Stimulated activated CD8-positive, alpha-beta memory T cell treated with anti-CD3 and anti-CD28 coated beads, Interleukin-15, amount 100 ng/mL, for 24 hours (primary cell): ENCODE results near the gene RGS9.
"Not testable (repeated sequence)": the region's sequence is repeated elsewhere in the genome, so short reads cannot be mapped to it uniquely, and the experiment has no call there.

ENCODE experiments used
- DNase-seq: peaks from one replicate; pipeline ENCODE4 v3.0.0-alpha.2; 2020; ENCODE audit warnings: low read depth

The RGS9 gene

DNA sequence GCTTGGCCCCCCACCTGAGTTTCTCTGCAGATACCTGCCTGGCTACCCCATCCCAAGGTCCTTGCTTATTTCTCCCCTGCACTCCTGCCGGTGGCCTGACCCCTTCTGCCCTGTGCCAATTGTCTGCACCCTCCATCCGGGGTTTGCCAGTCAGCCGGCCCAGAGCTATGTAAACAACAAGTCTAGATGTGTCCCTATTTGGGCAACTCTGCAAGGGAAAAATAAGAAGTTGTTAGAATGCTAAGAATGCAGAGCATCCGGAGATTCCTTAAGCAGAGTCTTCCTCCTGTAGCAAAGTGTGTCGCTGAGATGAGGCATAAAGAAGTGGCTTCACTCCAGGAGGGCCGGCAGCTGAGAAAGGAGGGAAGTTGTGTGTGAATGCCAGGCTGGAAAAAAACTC, 46.6 kb downstream of the RGS9 start:
- DNase-seq: no peak

DNA sequence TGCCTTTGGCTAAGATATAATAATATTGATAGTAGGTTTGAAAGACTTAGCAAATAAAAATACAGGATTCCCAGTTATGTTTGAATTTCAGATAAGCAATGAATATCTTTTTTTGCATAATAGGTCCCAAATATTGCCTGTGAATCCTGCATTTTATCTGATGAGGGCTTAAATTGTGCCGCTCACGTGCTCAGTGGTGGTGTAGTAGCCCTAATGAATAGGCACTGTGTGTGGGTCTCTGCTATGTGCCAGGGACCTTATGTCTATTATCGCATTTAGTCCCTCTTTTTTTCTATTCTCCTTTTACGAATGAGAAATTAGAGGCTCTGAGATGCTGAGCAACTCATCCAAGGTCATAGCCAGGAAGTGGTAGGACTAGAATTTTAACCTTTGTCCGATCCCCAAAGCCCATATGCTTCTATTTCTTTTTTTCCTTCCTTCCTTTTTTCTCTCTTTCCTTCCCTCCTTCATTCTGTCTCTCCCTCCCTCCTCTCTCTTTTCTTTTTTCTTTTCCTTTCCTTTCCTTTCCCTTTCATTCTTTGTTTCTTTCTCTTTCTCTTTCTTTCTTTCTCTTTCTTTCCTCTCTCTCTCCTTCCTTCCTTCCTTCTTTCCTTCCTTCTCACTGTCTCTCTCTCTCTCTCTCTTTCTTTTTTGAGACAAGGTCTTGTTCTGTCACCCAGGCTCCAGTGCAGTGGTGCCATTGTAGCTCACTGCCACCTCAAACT, 47.2 kb downstream of the RGS9 start:
- no peak for DNase-seq

DNA sequence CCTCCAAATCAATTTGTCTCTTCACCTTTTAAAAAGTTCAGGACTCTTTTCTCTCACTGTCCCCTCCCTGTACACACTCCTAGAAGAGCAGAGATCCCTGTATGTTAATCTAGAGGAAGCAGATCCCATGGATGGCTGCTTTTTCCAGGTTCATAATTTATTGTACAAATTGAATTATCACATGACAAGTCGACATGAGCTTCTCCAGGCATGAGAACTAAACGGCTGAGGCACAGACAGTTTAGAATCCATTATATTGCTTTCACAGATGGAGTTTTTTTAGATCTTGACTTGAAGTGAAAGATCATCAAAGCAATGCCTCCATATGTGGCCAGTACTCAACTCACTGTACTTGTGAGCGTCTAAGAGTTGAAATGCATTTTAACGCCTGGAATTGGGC, 47.9 kb downstream of the RGS9 start:
- no peak for DNase-seq

DNA sequence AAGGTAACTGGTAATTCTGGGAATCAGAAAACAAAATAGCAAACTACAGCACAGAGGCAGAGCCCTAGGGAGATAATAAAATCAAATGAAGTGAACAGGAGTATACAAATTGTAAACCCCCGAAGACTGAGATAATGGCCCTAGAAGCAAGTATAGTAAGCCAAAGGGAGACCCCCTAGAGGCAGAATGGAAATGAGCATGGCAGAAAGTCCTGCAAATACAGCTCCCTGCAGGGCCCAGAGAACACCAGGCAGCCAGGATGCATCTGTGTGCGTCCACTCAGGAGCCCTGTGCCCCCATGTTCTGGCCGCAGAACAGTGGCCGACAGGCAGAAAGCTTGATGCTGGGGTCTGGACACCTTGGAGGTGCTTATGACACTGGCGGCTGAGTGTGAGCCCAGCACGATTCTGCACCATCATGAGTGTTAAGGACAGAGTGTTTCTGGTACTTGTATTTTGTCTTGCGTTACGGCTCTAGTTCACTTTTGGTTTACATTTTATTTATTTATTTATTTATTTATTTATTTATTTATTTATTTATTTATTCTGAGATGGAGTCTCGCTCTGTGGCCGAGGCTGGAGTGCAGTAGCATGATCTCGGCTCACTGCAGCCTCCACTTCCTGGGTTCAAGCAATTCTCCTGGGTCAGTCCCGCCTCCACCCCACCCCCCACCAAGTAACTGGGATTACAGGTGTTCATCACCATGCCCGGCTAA, 48.7 kb downstream of the RGS9 start:
- DNase-seq: no peak

DNA sequence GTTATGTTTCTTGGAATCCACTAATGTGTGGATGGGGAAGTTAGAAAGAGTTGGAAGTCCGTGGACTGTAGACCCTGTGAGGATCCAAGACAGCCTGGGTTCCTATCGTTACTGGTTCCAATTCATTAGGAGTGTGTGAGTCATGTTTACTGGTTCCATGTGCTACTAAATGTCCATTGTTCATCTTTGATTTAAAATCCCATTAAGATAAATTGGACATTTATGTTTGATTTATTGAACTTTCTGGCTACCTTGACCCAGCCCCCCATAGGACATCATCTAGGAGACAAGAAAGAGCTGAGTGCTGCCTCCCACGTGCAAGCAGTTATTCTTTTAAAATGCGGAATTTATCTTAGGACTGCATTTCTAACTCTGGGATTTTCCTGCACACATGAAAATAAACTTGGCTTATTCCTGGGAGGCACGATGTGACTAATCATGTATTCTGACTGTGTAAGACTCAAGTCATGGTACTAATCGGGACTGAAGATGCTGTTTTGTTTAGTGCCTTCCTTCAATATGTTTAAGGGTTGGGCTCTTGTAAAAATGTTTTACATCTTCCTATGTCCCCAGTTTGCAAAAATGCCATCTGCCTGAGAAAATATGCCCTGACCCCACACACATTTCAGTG, 53.4 kb downstream of the RGS9 start:
- no peak for DNase-seq

DNA sequence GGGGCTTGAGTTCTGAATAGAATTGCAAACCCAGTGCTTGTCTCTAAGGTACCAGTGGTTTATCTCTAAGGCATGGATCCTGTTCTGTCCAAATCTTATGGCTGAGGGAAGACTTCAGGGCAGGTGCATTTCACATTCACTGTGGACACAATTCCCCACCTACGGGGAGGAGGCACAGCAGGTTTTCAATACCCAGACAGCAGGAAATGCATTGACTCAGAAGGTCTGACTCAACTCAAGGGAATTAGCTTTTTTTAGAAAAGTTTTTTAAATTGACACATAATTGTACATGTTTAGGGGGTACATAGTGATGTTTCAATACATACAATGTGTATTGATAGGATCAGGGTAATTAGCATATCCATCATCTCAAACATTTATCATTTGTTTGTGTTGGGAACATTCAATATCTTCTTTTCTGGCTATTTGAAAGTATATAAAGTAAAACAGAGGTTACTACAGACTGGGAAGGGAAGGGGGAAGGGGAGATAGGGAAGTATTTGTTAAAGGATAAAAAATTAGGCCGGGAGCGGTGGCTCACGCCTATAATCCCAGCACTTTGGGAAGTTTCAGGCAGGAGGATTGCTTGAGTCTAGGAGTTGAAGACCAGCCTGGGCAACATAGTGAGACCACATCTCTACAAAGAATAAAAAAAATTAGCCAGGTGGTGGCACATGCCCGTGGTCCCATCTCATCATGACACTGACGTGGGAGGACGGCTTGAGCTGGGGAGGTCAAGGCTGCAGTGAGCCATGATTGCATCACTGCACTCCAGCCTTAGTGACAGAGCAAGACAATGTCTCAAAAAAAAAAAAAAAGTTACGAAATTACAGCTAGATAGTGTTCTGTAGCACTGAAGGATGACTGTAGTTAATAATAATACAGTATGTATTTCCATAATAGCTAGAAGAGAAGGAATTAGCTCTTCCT, 54.9 kb downstream of the RGS9 start:
- no peak for DNase-seq

DNA sequence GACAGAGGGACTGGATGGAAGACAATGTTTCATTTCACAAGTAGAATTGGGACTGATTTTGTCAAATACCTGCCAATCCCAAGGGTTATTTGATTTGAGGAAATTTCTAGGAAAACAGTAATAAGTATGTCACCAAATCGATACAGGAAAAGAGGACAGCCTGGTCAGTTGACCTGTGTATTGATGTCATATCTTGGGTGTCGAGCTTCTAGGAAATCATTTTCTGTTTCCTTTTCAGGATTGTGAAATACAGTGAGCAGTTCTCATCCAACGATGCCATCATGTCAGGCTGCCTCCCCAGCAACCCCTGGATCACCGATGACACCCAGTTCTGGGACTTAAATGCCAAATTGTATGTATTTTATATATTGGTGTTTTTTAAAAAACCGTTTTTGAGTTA, 56.1 kb downstream of the RGS9 start:
- no peak for DNase-seq

DNA sequence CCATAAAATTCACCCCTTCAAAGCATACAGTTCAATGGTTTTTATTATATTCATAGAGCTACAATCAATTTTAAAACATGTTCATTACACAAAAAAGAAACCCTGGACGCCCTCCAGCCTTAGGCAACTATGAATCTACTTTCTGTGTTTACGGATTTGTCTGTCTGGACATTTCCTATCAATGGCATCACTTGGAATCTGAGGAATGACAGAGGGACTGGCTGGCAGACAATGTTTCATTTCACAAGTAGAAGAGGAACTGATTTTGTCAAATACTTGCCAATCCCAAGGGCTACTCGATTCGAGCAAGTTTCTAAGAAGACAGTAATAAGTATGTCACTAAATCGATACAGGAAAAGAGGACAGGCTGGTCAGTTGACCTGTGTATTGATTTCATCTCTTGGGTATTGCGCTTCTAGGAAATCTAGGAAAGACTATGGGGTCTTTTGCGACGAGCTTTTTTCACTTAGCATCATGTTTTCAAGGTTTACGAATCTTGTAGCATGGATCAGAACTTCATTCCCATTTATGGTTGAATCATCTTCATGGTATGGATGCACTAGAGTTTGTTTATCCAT, 56.6 kb downstream of the RGS9 start:
- DNase-seq: no peak

DNA sequence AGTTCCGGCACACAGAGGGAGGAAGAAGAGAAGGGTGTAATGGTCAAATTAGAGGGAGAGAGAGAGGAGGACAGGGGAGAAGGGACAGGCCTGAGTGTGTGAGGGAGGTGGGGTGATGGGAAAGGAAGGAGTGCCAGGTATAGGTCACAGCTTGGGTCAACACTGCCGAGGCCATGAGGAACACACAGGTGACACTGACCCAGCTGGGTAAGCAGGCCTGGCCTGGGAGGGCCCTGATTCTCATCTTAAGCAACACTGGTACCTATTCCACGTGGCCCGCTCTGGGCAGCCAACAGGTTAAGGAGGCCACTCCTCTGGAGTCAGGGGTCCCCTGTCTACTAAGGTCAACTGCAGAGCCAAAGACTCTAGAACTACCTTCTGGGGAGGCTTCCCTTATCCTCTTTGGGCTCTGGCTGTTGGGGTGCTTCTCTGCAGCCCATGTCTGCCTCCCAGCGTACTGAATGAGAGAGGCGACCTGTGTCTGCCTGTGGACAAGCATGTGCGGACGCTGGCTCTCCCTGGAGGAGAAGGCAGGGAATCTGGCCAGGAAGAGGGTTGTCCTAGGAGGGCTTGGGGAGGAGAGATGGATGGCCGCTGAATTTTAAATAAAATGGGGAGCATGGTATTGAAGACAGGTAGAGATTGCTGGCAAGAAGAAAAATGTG, 57.6 kb downstream of the RGS9 start:
- no peak for DNase-seq

DNA sequence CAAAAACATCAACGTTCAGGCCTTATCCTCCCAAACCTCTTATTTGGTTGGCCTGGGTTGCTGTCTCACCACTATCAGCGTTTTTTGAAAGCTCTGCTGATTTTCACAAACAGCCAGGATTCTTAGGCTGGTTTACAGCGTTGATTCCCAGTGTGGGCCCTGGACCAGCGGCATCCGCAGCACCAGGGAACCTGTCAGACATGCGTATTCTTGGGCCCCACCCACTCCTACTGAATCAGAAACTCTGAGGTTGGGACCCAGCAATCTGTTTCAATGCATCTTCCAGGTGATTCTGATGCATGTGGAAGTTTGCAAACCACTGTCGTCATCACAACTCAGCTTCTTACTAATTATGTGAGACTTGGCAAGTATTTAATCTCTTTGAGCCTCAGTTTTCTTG, 58.5 kb downstream of the RGS9 start:
- no peak for DNase-seq

DNA sequence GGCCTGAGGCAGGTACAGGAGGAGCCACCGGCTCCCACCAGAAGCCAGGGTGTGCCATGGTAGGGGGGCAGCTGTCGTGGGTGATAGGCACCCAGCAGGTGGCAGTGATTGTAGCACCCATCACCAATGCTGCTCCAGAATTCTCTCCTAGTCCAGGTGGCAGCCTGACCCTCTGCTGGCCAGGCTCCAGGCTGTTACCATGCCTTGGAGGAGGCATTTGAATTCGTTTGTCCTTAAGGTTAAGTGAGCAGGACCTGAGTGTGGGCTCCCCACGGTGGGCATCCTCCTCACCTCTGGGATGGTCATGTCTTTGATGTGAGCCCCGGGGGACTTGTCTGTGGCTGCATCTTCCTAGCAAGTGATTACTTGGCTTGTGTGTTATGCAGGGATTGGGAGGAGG, 59.4 kb downstream of the RGS9 start:
- no peak for DNase-seq

DNA sequence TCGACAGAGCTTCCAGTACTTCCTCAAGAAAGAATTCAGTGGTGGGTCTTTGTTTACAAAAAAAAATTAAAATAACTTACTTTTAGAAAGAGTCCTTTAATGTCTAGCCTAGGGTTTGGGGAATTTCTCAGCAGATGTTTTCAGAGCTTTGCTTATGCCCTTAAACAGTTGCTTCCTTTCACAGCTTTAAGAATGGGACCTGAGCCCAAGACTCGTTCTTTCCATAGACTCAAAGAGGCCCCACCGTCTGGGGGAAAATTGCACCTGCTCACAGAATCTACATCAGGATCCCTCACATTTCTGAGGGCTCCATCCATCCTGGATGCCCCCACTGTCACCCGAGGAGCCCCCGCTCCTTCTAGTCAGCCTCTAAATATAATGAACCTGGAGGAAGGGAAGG, 60.0 kb downstream of the RGS9 start:
- no peak for DNase-seq

DNA sequence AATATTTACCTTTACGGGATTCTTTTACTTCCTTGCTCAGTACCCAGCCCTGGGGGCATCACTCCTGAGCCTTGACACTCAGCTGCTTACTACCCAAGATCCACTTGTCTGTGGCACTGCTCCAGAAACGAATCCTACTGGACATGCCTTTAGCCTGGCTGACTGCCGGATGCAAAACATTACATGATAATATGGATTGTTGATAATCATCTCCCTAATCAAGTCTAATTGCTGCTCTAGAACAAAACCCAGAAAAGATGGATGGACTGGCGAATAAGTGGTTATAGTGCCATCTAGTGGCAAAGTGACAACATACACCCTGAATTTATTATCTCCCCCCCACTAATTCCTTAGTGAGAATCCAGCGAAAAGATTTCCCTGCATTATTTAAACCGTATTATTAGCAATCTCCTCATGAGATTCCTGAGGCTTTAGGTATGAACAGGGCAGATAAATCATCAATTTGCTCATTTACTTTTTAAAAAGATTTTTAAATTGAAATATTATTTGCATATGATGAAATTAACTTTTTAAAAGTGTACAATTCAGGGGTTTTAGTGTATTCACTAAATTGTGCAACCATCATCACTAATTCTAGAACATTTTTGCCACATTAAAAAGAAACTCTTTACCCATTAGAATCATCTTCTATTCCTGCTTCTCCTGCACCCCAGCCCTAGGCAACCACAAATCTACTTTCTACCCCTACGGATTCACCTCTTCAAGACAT, 61.6 kb downstream of the RGS9 start:
- no peak for DNase-seq

DNA sequence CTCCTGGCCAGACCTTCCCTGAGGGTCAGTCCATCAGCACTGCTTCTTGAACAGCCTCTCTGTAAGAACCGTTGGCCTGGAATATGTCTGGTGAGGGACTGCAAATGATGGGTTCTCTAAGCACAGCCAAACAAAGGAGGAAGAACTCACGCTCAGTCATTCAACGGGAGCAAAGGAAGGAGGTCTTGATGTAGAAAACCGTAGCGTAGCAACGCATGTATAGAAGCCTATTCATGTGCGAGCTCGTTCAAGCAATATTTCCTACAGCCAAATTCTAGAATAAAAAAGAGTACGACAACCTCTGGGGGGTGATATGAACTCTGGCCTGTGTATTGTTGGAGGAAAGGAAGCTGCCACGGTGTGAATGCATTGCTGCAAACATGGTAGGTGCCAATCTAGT, 64.2 kb downstream of the RGS9 start:
- DNase-seq: no peak

DNA sequence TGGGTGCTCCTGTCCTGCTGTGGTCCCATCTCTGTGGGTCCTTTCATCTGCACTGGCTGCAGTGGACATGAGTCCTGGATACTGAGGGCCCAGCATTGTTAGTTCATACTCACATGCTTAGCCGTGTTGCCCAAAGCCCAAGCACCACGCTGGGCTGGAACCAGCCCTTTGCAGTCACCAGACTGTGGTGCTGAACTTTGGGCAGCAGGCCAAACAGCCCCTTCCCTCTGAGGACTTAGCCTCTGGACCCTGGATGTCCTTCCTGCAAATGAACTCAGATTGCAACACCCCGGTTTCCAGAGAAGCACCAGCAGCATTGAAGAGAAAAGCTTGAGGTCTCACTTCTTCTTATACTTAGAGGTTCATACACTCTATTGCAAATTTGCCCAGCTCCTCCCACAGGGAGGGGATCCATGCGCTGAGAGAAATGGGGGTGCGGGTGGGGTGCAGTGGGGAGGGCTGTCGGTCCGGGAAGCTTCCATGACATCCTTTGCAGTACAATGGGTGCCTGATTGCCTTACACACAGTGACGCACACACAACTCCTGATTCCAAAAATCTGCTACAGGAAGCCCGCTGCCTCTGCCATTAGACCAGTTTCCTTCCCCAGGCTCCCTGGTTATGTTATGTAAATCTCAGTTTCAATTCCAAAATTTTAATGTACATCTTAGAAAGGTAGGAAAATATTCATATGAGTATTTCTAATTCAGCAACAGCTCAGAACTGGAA, 65.8 kb downstream of the RGS9 start:
- no peak for DNase-seq

DNA sequence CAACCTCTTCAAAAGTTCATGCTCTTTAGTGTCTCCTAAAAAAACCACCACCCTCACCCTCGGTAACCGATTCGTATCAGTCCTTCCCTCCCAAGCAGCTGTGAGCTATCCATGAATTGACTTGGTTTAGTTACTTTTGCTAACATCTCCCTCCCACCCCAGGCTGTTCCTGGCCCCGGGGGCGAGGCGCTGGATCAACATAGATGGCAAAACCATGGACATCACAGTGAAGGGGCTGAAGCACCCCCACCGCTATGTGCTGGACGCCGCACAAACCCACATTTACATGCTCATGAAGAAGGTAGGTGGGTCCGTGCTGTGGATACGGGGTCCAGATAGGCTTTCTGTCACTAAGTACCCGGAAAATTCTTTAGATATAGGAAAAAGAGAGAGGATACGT, 66.8 kb downstream of the RGS9 start:
- no peak for DNase-seq

DNA sequence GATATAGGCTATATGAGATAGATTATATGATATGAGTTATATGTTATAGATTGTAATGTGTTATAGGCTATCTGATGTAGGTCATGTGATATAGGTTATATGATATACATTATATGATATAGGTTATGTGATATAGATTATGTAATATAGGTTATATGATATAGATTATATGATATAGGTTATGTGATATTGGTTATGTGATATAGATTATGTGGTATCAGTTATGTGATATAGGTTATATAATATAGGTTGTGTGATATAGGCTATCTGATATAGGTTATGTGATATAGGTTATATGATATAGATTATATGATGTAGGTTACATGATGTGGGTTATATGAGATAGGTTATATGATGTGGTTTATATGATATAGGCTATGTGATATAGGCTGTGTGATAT, 68.5 kb downstream of the RGS9 start:
- no peak for DNase-seq

DNA sequence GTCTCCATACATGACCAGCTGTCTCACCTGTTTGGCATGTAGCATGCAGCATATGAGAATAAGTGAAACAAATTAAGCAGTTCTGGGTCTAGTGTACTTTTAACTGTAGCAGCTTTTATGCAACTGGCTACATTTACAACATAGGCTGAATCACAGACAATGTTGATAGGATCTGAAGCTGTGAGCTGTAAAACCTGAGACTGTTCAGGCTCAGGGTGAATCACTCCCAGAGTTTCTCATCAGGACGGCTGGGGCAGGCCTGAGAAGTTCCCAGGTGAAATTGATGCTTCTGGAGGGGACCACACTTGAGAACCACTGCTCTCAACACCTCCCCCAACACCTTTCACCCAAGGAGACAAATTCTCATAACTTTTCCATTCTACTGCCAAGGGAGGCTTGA, 70.3 kb downstream of the RGS9 start:
- not testable (repeated sequence) for DNase-seq

DNA sequence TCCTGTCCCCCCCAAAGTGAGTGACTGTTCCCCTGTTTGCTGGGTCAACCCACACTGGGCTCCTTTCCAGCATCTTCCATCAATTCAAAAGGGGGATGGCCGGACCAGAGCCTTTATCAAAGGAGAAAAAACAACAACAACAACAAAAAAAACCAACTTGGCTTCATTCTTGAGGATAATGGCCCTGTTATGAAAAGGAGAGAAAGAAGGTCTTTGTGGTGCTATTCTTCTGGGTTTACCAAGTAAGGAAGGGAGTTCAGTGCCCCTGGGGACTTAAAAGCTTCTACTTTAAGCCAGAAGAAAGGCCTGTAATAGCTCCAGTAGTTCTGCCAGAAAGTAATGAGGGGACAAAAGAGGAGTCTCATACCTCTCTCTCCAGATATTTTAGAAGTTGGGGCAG, 71.5 kb downstream of the RGS9 start:
- DNase-seq: no peak

DNA sequence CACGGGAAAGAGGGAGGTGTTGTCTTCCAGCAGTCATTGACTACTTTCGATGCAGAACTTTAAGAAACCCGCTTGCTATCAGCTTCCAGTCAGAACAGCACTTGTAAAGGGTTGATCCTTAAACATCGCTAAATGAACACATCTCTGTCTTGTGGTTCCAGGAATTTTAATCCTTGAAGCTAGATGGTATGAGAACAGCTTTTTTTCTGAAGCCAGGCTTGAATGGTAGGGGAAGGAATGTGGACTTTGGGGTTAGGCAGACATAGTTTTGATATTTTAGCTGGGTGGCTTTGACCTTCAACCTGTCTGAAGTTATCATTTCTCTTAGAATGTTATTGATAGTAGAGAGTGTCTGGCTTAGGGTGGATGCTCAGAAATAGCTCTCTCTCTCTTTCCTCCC, 81.1 kb downstream of the RGS9 start:
- DNase-seq: no peak
